Stomach smooth muscle (tissue), 2 donors: ENCODE data around the gene LY9.

Experiments
- H3K27ac ChIP-seq: one replicate; pipeline ENCODE4 v1.7.0; 2013; ENCODE audit warnings: mild to moderate bottlenecking, low read length, inconsistent platforms
- H3K27me3 ChIP-seq, 2 donors: one replicate each; pipeline ENCODE4 v1.7.0; 2013; ENCODE audit warnings: low read length in 2 of 2; ENCODE audit not compliant: insufficient read depth in 2 of 2, control insufficient read depth in 1 of 2
- H3K36me3 ChIP-seq, 2 donors: one replicate each; pipeline ENCODE4 v1.7.0; 2013; ENCODE audit warnings: low read length in 2 of 2; ENCODE audit not compliant: control insufficient read depth in 2 of 2, insufficient read depth in 2 of 2
- H3K4me1 ChIP-seq: one replicate; pipeline ENCODE4 v1.7.0; 2013; ENCODE audit warnings: low read length; ENCODE audit not compliant: control insufficient read depth, insufficient read depth
- H3K4me3 ChIP-seq, 2 donors: one replicate each; pipeline ENCODE4 v1.7.0; 2013; ENCODE audit warnings: low read length in 2 of 2
- H3K9ac ChIP-seq, 2 donors: one replicate each; pipeline ENCODE4 v1.7.0; 2013; ENCODE audit warnings: low read length in 2 of 2, mild to moderate bottlenecking in 1 of 2
- H3K9me3 ChIP-seq, 2 donors: one replicate each; pipeline ENCODE4 v1.7.0; 2013; ENCODE audit warnings: low read length in 2 of 2; ENCODE audit not compliant: control insufficient read depth in 2 of 2
- donor health status: healthy.
- donor health status: Pancreatic carcinoma.

Gene LY9

GRCh38 chr1:160795951-160796383 lies at the start of gene LY9:
LY9 (plus strand) TSS chr1:160796174; CDS start chr1:160796188, 14 bp downstream.
- Histone ChIP-seq H3K27ac (no peak within 1 kb of the TSS), H3K9ac (no peak within 1 kb of the TSS), H3K9me3 (peaks cover 0 to 3% of the 10 kb centered on the region in 2 donors), H3K27me3 (peaks cover 0 to 2% of the 10 kb centered on the region in 2 donors), H3K4me1 (no peaks in the 10 kb centered on the region), H3K36me3 (no peaks in the 10 kb centered on the region), H3K4me3 (no peak within 1 kb of the TSS)

- H3K27me3 ChIP-seq: peaks cover 0 to 6% of the 10 kb centered on the region in 2 donors
- H3K9ac ChIP-seq: no peak overlapping the region
- no peaks in the 10 kb centered on the region for H3K4me1 ChIP-seq
- H3K4me3 ChIP-seq: no peak overlapping the region
- H3K36me3 ChIP-seq: no peaks in the 10 kb centered on the region
- peaks cover 0 to 2% of the 10 kb centered on the region in 2 donors for H3K9me3 ChIP-seq
- no peak overlapping the region for H3K27ac ChIP-seq
Observed at GRCh38 chr1:160746836-160747500, 49.0 kb upstream of the LY9 start.

- Histone ChIP-seq H3K36me3 (no peaks in the 10 kb centered on the region), H3K9ac (no peak overlapping the region), H3K9me3 (peaks cover 0 to 2% of the 10 kb centered on the region in 2 donors), H3K4me1 (no peaks in the 10 kb centered on the region), H3K27me3 (peaks cover 0 to 5% of the 10 kb centered on the region in 2 donors), H3K4me3 (no peak overlapping the region), H3K27ac (no peak overlapping the region)
Observed at GRCh38 chr1:160747717-160748116, 48.3 kb upstream of the LY9 start.

- Histone ChIP-seq H3K4me3 (no peak overlapping the region), H3K27me3 (peaks cover 0 to 3% of the 10 kb centered on the region in 2 donors), H3K36me3 (no peaks in the 10 kb centered on the region), H3K27ac (no peak overlapping the region), H3K4me1 (no peaks in the 10 kb centered on the region), H3K9me3 (peaks cover 0 to 2% of the 10 kb centered on the region in 2 donors), H3K9ac (no peak overlapping the region)
Observed at GRCh38 chr1:160748181-160748877, 47.6 kb upstream of the LY9 start.

- Histone ChIP-seq H3K27ac (no peak overlapping the region), H3K4me3 (no peak overlapping the region), H3K27me3 (peaks cover 0 to 2% of the 10 kb centered on the region in 2 donors), H3K36me3 (no peaks in the 10 kb centered on the region), H3K9ac (no peak overlapping the region), H3K9me3 (peaks cover 0 to 2% of the 10 kb centered on the region in 2 donors), H3K4me1 (no peaks in the 10 kb centered on the region)
Observed at GRCh38 chr1:160748878-160749269, 47.1 kb upstream of the LY9 start.

- Histone ChIP-seq H3K27ac (no peak overlapping the region), H3K4me1 (no peaks in the 10 kb centered on the region), H3K9ac (no peak overlapping the region), H3K4me3 (no peak overlapping the region), H3K36me3 (no peaks in the 10 kb centered on the region), H3K27me3 (peaks cover 0 to 2% of the 10 kb centered on the region in 2 donors), H3K9me3 (peaks cover 0 to 2% of the 10 kb centered on the region in 2 donors)
Observed at GRCh38 chr1:160750608-160751007, 45.4 kb upstream of the LY9 start.

- Histone ChIP-seq H3K9me3 (peaks cover 0 to 2% of the 10 kb centered on the region in 2 donors), H3K27me3 (peaks cover 0 to 2% of the 10 kb centered on the region in 2 donors), H3K27ac (no peak overlapping the region), H3K9ac (no peak overlapping the region), H3K4me3 (no peak overlapping the region), H3K4me1 (no peaks in the 10 kb centered on the region), H3K36me3 (no peaks in the 10 kb centered on the region)
Observed at GRCh38 chr1:160752406-160752805, 43.6 kb upstream of the LY9 start.

- Histone ChIP-seq H3K27ac (no peak overlapping the region), H3K36me3 (no peaks in the 10 kb centered on the region), H3K27me3 (peaks cover 0 to 2% of the 10 kb centered on the region in 2 donors), H3K4me3 (no peak overlapping the region), H3K4me1 (no peaks in the 10 kb centered on the region), H3K9ac (no peak overlapping the region), H3K9me3 (peaks cover 0 to 2% of the 10 kb centered on the region in 2 donors)
Observed at GRCh38 chr1:160752924-160753323, 43.0 kb upstream of the LY9 start.

- Histone ChIP-seq H3K4me1 (no peaks in the 10 kb centered on the region), H3K27ac (no peak overlapping the region), H3K27me3 (peaks cover 0 to 2% of the 10 kb centered on the region in 2 donors), H3K9ac (no peak overlapping the region), H3K9me3 (peaks cover 0 to 2% of the 10 kb centered on the region in 2 donors), H3K36me3 (no peaks in the 10 kb centered on the region), H3K4me3 (no peak overlapping the region)
Observed at GRCh38 chr1:160753594-160753993, 42.4 kb upstream of the LY9 start.

GRCh38 chr1:160755461-160755860 lies 40.5 kb upstream of the LY9 start:
- H3K4me1 ChIP-seq: no peaks in the 10 kb centered on the region
- H3K27ac ChIP-seq: no peak overlapping the region
- H3K4me3 ChIP-seq: no peak overlapping the region
- H3K27me3 ChIP-seq: peaks cover 0 to 2% of the 10 kb centered on the region in 2 donors
- H3K9me3 ChIP-seq: no peaks in the 10 kb centered on the region
- H3K9ac ChIP-seq: no peak overlapping the region
- no peaks in the 10 kb centered on the region for H3K36me3 ChIP-seq
